HG03175 (cell line): Measurements from ENCODE around the gene ZNF181.

Source experiments
- ATAC-seq: cut with Tn5 transposase; IDR thresholded peaks from one replicate; pipeline ENCODE4 v1.9.1; 2021; ENCODE audit warnings: mild to moderate bottlenecking, moderate library complexity; ENCODE audit not compliant: unreplicated experiment

Gene ZNF181

DNA sequence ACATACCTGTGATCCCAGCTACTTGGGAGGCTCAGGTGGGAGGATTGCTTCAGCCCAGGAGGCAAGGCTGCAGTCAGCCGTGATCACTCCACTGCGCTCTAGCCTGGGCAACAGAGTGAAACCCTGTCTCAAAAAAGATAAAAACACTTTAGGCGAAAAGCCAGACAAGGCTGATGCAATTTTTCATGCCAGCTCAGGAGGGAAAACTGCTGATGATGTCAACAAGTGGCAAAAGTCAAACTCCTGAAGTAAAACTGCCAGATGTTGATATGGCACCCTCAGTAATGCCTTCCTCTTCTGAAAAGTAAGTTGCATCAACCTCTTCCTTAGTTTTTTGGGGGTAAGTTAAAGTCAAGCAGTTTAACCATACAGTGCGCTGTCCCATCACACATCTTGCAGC lies 23.4 kb downstream of the ZNF181 start:
- no peak for ATAC-seq

DNA sequence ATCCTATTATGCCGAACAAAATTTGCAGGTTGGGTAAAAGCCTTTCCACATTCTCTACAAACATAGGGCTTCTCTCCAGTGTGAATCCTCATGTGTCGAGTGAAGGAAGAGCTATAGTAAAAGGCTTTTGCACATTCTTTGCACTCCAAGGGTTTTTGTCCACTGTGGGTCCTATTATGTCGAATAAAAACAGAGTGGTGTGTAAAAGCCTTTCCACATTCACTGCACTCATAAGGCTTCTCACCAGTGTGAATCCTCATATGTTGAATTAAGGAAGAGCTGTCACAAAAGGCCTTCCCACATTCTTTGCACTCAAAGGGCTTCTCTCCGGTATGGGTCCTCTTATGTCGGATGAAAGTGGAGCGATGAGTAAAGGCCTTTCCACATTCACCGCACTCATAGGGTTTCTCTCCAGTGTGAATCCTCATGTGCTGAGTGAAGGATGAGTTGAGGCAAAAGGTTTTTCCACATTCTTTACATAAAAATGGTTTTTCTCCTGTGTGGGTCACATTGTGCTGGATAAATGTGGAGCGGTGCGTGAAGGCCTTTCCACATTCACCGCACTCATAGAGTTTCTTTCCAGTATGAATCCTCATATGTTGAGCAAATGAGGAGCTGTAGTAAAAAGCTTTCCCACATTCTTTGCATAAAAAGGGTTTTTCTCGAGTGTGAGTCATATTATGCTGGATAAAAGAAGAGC lies 25.3 kb downstream of the ZNF181 start:
- ATAC-seq: no peak

DNA sequence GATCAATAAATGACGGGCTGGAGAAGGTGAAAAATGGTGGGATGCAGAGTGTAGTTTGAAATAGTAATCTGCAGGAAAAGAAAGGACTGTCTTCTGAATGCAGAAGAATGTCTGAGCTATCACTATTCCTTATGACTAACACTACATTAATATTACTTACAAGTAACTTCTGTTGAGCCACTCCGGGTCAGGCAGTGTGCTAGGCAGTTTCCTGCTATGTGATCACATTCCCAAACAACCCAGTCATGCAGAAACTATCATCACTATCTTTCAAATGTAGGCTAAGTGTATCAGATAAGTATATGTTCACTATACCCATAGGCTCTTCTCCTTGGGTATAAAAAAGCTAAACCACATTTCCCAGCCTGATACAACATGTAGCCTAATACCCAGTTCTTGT lies 32.3 kb downstream of the ZNF181 start:
- ATAC-seq: no peak

DNA sequence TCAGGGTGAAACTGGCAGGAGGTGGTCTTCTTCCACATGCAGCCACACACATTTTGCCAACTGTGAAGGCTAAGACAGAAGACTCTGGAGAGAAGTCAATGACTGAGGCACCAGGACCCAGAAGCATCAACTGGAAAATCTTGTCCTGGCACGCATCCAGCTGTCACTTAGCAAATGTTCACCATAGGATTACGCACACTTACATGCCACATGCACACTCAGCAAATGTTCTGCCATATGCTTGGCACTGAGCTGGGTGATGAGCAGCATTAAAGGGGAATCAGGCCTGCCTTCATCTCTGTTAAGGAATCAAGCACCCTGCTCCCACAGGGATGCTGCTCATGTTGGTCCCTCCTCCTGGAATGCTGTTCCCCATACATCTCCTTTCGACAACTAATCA lies 33.9 kb downstream of the ZNF181 start:
- no peak for ATAC-seq

DNA sequence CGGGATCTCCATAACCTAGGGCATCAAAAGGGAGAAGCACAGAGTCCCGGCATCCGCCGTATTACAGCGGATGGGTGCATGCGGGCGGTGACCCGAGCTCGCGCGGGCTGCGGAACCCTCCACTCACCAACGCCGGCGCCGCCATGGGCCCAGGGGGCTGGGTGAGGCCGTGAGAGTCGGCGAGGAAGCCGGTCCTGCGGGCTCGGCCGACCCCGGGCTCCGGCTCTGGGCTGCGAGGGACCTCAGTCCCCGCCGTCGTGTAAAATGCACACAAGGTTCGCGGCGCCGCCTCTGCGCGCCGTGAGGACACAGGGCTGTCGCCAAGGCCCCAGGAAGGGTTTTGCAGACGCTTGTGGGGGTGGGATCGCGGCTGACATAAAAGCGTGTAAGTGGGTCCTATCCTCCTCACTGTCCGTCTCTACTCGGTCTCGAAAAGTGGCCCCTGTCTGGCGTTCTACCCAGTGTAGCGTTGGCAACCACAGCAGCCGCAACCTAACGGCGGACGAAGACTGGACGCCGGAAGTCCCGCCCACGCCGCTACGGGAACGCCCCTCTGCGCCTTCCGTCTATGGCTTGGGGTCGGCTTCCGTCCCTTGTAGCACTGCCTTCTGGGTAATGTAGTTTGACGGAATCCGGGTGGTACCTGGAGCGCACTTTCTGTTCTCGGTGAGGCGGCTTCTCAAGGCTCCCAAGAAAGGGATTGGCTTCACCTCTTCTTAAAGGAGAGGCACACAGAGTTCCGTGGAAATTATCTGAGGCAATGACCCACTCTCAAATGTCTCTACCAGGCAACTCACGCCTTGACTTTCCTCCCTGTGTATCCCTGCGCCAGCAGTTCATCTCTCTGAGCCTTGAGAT lies 38.9 kb downstream of the ZNF181 start, which contains the start of gene ZNF599:
TSS of gene ZNF599 (minus strand) at position 519 of the 858 bp plus-strand sequence. CDS start at position 145, 374 bp downstream.
- peak; percentile 97 for ATAC-seq

DNA sequence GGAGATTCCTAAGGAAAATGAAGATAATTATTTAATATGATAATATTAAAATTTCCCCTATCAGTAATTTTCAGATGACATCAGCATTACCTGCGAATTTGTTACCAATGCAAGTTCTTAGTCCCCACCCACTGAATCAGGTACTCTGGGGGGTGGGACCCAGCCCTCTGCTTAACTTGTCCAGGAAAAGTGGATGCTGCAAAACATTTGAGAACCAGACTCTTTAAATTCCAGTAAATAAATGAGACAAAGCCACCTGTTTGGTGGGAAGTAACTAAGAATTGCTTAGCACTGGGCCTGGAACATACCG lies 39.5 kb downstream of the ZNF181 start:
- ATAC-seq: no peak

DNA sequence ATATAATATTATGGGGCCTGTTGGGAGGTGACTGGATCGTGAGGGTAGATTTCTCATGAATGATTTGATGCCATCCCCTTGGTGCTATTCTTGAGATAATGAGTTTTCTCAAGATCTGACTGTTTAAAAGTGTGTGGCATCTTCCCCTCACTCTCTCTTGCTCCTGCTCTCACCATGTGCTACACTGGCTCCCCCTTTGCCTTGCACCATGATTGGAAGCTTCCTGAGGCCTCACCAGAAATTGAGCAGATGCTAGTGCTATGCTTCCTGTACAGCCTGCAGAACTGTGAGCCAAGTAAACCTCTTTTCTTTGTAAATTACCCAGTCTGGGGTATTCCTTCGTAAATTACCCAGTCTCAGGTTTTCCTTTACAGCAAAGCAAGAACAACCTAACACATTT lies 40.8 kb downstream of the ZNF181 start:
- ATAC-seq: no peak

DNA sequence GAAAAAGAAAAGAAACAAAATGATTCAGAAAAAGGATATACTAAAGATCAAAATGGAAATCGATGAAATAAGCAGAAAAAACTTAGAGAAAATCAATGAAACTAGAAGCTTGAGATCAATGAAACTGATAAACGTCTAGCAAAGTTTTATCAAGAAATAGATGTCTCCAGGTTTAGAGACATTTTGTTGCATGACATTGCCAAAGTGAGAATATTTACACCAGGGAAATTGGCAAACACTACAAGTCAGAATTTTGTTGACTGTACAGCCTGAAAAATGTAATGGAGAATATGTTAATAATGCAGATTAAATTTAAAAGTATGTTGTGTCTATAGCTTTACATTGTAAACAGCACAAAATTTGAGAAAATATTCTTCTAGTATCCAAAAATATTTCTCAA lies 44.3 kb downstream of the ZNF181 start:
- ATAC-seq: no peak

DNA sequence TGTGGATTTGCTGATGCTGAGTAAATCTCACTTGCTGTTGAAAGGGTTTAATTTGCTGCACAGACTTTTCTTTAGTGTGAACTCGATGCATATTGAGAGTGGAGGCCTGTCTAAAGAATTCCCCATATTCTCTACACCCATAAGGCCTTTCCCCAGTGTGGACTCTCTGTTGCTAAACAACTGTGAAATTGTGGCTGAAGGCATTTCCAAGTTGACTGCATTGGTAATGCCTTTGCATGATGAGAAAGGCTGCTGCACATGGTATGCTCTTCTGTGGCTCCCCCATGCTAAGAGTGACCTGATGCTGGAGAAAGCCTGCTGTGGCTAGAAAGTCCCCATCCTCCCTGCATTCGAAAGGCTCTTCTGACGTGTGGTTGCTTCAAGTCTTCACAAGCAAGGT lies 45.6 kb downstream of the ZNF181 start:
- no peak for ATAC-seq

DNA sequence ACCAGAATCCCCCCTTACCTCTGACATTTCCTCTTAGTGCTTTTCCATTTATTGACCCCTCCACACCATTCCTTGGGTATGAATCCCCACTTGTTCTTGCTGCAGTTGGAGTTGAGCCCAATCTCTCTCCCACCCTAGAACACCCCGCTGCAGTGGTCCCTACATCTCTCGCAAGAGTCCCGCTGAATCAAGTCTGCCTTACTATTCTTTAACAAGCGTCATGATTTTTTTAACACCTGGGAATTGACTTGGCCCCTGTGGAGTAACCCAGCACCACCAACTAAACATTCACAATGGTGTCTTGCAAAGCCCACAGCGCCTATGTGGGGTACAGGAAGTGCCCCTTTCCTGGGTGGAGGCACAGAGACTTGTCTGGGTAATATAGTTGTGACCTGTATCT lies 52.2 kb downstream of the ZNF181 start:
- ATAC-seq: no peak

DNA sequence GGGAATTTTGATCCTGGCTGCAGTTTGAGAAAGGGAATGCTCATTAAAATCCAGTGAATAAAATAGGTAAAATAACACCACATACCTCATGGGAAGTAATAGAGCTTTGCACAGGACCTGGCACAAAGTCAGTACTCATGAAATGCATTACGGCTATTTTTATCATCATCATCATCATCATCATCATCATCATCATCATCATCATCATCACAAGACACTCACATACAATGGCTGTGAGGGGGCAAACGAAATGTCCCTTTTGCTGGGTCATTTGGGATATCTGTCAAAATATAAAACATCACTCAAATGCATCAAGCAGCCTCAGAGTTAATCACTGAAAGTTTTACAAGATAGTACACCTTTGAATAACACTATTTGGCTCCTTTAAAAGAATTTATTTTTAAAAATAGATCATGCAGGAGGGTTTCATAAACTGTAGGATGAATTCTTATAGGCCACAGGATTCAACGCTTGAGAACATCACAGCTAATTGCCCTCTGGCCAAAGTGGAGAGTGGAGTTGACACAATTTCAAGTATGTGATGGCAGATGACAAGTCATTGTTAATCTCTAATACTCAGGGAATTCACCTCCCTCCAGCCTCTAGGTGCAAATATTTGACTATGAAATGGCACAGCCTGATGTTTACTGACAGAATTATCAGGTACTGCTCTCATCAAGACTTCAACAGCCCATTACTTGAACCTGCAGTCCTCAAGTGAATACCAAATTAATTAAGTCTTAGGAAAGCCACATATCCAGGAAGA lies 53.2 kb downstream of the ZNF181 start:
- ATAC-seq: no peak

DNA sequence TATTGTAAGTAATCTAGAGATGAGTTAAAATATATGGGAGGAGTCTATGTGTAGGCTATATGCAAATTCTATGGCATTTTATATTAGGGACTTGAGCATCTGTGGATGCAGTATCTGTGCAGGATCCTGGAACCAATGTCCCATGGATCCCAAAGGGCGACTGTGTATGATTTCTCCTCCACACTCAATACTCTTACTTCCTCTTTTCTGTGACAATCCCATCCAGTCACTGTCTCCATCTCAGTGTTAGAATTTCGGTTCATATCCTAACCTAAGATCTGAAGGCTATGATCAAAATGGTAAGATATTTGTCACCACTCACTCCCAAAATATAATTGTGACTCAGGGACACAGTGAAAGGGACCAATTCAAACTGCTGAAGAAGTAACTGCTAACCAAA lies 54.0 kb downstream of the ZNF181 start:
- no peak for ATAC-seq

DNA sequence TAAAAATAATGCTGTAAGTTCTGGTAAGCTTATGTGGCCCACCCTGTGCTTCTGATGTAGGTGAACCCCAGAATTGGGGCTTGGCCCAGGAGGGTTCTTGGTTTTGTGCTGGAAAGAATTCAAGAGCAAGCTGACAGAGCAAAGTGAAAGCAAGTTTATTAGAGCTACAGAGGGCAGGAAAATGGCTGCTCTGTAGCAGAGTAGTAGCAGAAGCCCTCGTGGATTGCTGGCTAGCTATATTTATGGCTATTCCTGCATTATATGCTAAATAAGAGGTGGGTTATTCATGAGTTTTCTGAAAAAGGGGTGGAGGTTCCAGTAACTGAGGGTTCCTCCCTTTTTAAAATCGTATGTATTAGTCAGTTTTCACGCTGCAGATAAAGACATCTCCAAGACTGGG lies 59.5 kb downstream of the ZNF181 start:
- no peak for ATAC-seq

DNA sequence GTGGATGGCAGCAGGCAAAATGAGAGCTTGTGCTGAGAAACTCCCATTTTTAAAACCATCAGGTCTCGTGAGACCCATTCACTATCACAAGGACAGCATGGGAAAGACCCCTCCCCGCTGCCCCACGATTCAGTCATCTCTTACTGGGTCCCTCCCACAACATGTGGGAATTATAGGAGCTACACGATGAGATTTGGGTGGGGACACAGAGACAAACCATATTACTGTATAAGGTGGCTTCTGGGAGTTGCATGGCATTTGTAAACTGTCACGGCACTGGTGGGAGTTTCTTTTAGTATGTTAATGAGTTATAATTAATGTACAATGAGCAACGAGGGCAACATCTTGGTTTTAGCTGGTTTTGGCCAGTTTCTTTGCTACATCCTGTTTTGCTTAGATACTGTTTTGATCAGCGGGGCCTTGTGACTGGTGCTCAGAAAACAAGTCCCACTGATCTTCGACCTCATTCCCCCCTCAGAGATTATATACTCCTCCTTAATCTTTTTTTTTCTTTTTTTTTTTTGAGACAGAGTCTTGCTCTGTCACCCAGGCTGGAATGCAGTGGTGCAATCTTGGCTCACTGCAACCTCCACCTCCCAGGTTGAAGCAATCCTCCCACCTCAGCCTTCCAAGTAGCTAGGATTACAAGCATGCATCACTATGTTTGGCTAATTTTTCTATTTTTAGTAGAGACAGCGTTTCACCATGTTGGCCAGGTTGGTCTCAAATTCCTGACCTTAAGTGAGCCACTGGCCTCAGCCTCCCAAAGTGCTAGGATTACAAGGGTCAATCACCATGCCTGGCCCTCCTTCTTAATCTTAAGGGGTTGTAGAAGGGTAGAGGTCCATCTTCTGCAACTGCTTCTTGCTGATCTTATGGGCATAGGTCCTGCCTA lies 60.3 kb downstream of the ZNF181 start:
- no peak for ATAC-seq
